Activated naive CD8-positive, alpha-beta T cell treated with anti-CD3 and anti-CD28 coated beads, Interleukin-2, amount 10 ng/mL, durations not matched to agents 7 days and 5 days (primary cell): ENCODE measurements around the gene HBZ. TPM values are rescaled to one million over a fixed set of nuclear protein-coding genes. Genes with fewer than 3 reads are reported as not detected.
"Not testable (repeated sequence)": the region's sequence is repeated elsewhere in the genome, so short reads cannot be mapped to it uniquely, and the experiment has no call there.

Source experiments
- ATAC-seq: fragments of 150-1000 bp; cut with Tn5 transposase; one replicate; pipeline ENCODE4 v1.10.0; 2021; ENCODE audit warnings: low read depth, moderate library complexity
- POLR2A ChIA-PET: fragments of 350-600 bp; sonication (Branson Sonifier 250); formaldehyde crosslinking; loops from one replicate; lab custom pipeline; 2021; ENCODE audit warnings: antibody characterized with exemption; lab: Charles Lee
- DNase-seq: peaks from one replicate; pipeline ENCODE4 v3.0.0; 2021
- H3K27ac Mint-ChIP-seq: one replicate; pipeline ENCODE4 v1.8.0; 2022; ENCODE audit warnings: mild to moderate bottlenecking, mixed read lengths
- H3K27me3 Mint-ChIP-seq: one replicate; pipeline ENCODE4 v1.8.0; 2022; ENCODE audit warnings: mild to moderate bottlenecking, moderate library complexity, mixed read lengths
- H3K36me3 Mint-ChIP-seq: one replicate; pipeline ENCODE4 v1.8.0; 2021; ENCODE audit warnings: mild to moderate bottlenecking, mixed read lengths
- H3K4me1 Mint-ChIP-seq: one replicate; pipeline ENCODE4 v1.8.0; 2021; ENCODE audit warnings: mixed read lengths
- H3K4me3 Mint-ChIP-seq: one replicate; pipeline ENCODE4 v1.8.0; 2022; ENCODE audit warnings: mild to moderate bottlenecking, moderate library complexity, mixed read lengths
- H3K9me3 Mint-ChIP-seq: one replicate; pipeline ENCODE4 v1.8.0; 2021; ENCODE audit warnings: mixed read lengths
- total RNA-seq, 2 experiments: library from RNA; stranded (reverse); gene quantifications; one replicate each; pipeline ENCODE4 v1.2.3, GENCODE V29; 2021

The HBZ gene
- total RNA-seq, 2 experiments from 2014 or later: not detected

DNA sequence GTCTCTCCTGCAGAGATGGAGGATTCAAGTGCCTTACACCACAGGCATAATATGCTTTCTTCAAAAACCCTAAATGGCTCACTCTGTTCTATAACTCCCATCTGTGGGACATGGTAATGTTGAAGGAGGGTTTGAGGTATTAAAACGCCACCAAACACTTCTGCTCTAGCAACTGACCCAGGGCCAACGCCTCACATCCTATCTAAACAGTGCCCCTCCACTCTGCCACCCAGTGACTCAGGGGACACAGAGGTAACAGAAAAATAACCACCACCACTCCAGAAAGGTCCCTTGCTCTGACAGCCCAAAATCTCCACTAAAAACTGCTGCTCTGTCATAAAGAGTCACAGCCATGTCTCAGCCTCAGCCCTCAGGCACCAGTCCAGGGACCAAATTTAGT is 31.7 kb upstream of the HBZ start:
- H3K9me3 Mint-ChIP-seq: no peaks in the 10 kb centered on the region

DNA sequence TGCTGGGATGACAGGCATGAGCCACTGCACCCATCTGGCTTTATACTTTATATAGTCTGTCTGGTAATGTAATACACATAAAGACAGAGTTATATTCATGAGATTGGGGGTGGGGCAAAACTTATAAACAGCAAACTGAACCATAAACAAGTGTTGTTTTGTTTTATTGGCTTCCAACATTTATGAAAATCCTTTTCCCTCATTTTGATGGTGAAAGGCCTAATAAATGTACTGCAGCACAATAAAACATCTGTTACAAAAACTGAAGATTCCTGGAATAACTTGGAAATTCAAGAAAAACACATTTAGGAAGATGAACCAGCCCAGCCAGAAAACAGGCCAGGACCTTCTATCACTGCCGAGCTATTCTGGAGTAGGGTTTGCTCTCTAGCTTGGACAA is 30.1 kb upstream of the HBZ start:
- Mint-ChIP-seq H3K36me3 (no peaks in the 10 kb centered on the region), H3K9me3 (no peaks in the 10 kb centered on the region), H3K4me1 (no peaks in the 10 kb centered on the region), H3K27ac (no peak overlapping the region), H3K27me3 (no peaks in the 10 kb centered on the region), H3K4me3 (no peak overlapping the region)
- POLR2A ChIA-PET: no interaction called here
- ATAC-seq: no peak
- no peak for DNase-seq

More for the DNA sequence above, 31.7 kb upstream of the HBZ start:
- H3K36me3 Mint-ChIP-seq: no peaks in the 10 kb centered on the region
- no peak overlapping the region for H3K27ac Mint-ChIP-seq
- no peaks in the 10 kb centered on the region for H3K27me3 Mint-ChIP-seq
- no peak overlapping the region for H3K4me3 Mint-ChIP-seq
- no peak for ATAC-seq
- no peaks in the 10 kb centered on the region for H3K4me1 Mint-ChIP-seq
- DNase-seq: no peak
- POLR2A ChIA-PET: no interaction called here

- DNase-seq, H3K27me3 Mint-ChIP-seq, H3K4me1 Mint-ChIP-seq, H3K27ac Mint-ChIP-seq, H3K36me3 Mint-ChIP-seq, ATAC-seq, H3K4me3 Mint-ChIP-seq, H3K9me3 Mint-ChIP-seq, POLR2A ChIA-PET: not testable (repeated sequence)
Measured at GRCh38 chr16:123558-124350, 28.7 kb upstream of the HBZ start.

- Mint-ChIP-seq H3K4me1 (peaks cover 12% of the 10 kb centered on the region), H3K27ac (no peak overlapping the region), H3K9me3 (no peaks in the 10 kb centered on the region), H3K36me3 (peaks cover 2% of the 10 kb centered on the region), H3K27me3 (no peaks in the 10 kb centered on the region), H3K4me3 (no peak overlapping the region)
- POLR2A ChIA-PET: no interaction called here
- ATAC-seq (no peak), DNase-seq (no peak)
Measured at GRCh38 chr16:125011-125410, 27.4 kb upstream of the HBZ start.

- peak overlapping the region; percentile 40 for H3K27ac Mint-ChIP-seq
- H3K4me3 Mint-ChIP-seq: peak overlapping the region; percentile 25
- H3K4me1 Mint-ChIP-seq: peaks cover 22% of the 10 kb centered on the region
- no peaks in the 10 kb centered on the region for H3K9me3 Mint-ChIP-seq
- POLR2A ChIA-PET: no interaction called here
- DNase-seq (no peak), ATAC-seq (peak; percentile 75)
- H3K27me3 Mint-ChIP-seq: no peaks in the 10 kb centered on the region
- peaks cover 4% of the 10 kb centered on the region for H3K36me3 Mint-ChIP-seq
Measured at GRCh38 chr16:129075-129474, 23.4 kb upstream of the HBZ start.

GRCh38 chr16:130533-131173 is 21.8 kb upstream of the HBZ start:
- H3K27ac Mint-ChIP-seq: no peak overlapping the region
- H3K9me3 Mint-ChIP-seq: no peaks in the 10 kb centered on the region
- POLR2A ChIA-PET: no interaction called here
- H3K4me1 Mint-ChIP-seq: peaks cover 27% of the 10 kb centered on the region
- ATAC-seq: no peak
- no peaks in the 10 kb centered on the region for H3K27me3 Mint-ChIP-seq
- H3K36me3 Mint-ChIP-seq: peaks cover 4% of the 10 kb centered on the region
- DNase-seq: no peak
- H3K4me3 Mint-ChIP-seq: no peak overlapping the region

DNA sequence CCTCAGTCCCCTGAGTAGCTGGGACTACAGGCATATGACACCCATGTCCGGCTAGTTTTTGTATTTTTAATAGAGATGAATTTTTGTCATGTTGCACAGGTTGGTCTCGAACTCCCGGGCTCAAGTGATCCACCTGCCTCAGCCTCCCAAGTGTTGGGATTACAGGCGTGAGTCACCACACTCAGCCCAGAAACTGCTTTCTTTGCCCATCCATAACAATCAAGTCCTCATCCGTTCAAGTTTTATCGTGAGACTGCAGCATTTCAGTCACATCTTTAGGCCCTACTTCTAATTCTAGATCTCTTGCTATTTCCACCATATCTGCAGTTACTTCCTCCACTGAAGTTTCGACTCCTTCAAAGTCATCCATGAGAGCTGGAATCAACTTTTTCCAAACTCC is 20.3 kb upstream of the HBZ start:
- H3K4me1 Mint-ChIP-seq: peaks cover 31% of the 10 kb centered on the region
- no peak overlapping the region for H3K4me3 Mint-ChIP-seq
- H3K36me3 Mint-ChIP-seq: peaks cover 8% of the 10 kb centered on the region

GRCh38 chr16:133716-134115 is 18.7 kb upstream of the HBZ start:
- Mint-ChIP-seq H3K36me3 (peaks cover 8% of the 10 kb centered on the region), H3K27ac (no peak overlapping the region), H3K4me3 (no peak overlapping the region), H3K27me3 (peaks cover 2% of the 10 kb centered on the region), H3K9me3 (no peaks in the 10 kb centered on the region), H3K4me1 (peaks cover 31% of the 10 kb centered on the region)
- ATAC-seq: no peak
- DNase-seq: no peak
- POLR2A ChIA-PET: no interaction called here

More for the DNA sequence above, 20.3 kb upstream of the HBZ start:
- POLR2A ChIA-PET: interaction anchor here (0.6 kb wide), 1 partner anchor 84 kb away, joined by 5 read pairs; no protein-coding TSS in a partner anchor
- H3K27ac Mint-ChIP-seq: no peak overlapping the region
- no peaks in the 10 kb centered on the region for H3K27me3 Mint-ChIP-seq
- H3K9me3 Mint-ChIP-seq: no peaks in the 10 kb centered on the region
- ATAC-seq (no peak), DNase-seq (no peak)

GRCh38 chr16:138049-138417 is 14.4 kb upstream of the HBZ start:
- Mint-ChIP-seq H3K27ac (peak overlapping the region; percentile 83), H3K4me3 (peak overlapping the region; percentile 82), H3K27me3 (peaks cover 2% of the 10 kb centered on the region), H3K4me1 (peaks cover 16% of the 10 kb centered on the region), H3K36me3 (peaks cover 5% of the 10 kb centered on the region), H3K9me3 (no peaks in the 10 kb centered on the region)
- peak; percentile 64 for DNase-seq
- POLR2A ChIA-PET: interaction anchor here (1.0 kb wide), 1 partner anchor 45 kb away, joined by 3 read pairs; no protein-coding TSS in a partner anchor
- peak; percentile 21 for ATAC-seq

- Mint-ChIP-seq H3K27me3 (peaks cover 6% of the 10 kb centered on the region), H3K36me3 (peaks cover 3% of the 10 kb centered on the region), H3K4me3 (no peak overlapping the region), H3K9me3 (no peaks in the 10 kb centered on the region), H3K4me1 (peaks cover 5% of the 10 kb centered on the region), H3K27ac (no peak overlapping the region)
- POLR2A ChIA-PET: no interaction called here
- ATAC-seq: no peak
- DNase-seq: no peak
Measured at GRCh38 chr16:140175-140857, 12.1 kb upstream of the HBZ start.

GRCh38 chr16:142405-142967 is 10.0 kb upstream of the HBZ start:
- Mint-ChIP-seq H3K27ac (no peak overlapping the region), H3K4me1 (peaks cover 1% of the 10 kb centered on the region), H3K9me3 (no peaks in the 10 kb centered on the region), H3K4me3 (no peak overlapping the region), H3K27me3 (peaks cover 10% of the 10 kb centered on the region), H3K36me3 (no peaks in the 10 kb centered on the region)
- POLR2A ChIA-PET: no interaction called here
- ATAC-seq: no peak
- DNase-seq: no peak

GRCh38 chr16:143047-143446 is 9.4 kb upstream of the HBZ start:
- ATAC-seq (no peak), DNase-seq (no peak)
- Mint-ChIP-seq H3K4me3 (no peak overlapping the region), H3K36me3 (no peaks in the 10 kb centered on the region), H3K4me1 (peaks cover 1% of the 10 kb centered on the region), H3K27me3 (peaks cover 10% of the 10 kb centered on the region), H3K27ac (no peak overlapping the region), H3K9me3 (no peaks in the 10 kb centered on the region)
- POLR2A ChIA-PET: no interaction called here

- Mint-ChIP-seq H3K4me1 (peaks cover 1% of the 10 kb centered on the region), H3K27me3 (peaks cover 14% of the 10 kb centered on the region), H3K27ac (no peak overlapping the region), H3K4me3 (no peak overlapping the region), H3K36me3 (no peaks in the 10 kb centered on the region), H3K9me3 (no peaks in the 10 kb centered on the region)
- POLR2A ChIA-PET: no interaction called here
- ATAC-seq (no peak), DNase-seq (no peak)
Measured at GRCh38 chr16:143456-143855, 9.0 kb upstream of the HBZ start.
